ENCODE measurements around the gene LIPA. TPM values are rescaled to one million over a fixed set of nuclear protein-coding genes. Genes with fewer than 3 reads are reported as not detected.

The LIPA gene
- total RNA-seq, 1 donor from 2014 or later, result 44.1 TPM

GRCh38 chr10:89235073-89235798 is 16.3 kb downstream of the LIPA start:
- H3K27me3 Mint-ChIP-seq (ENCODE audit: low read depth), result no peaks in the 10 kb centered on the region
- H3K9me3 Mint-ChIP-seq (ENCODE audit: low read depth), result no peaks in the 10 kb centered on the region
- H3K4me1 Mint-ChIP-seq (ENCODE audit: low read depth), result no peaks in the 10 kb centered on the region
- H3K4me3 Mint-ChIP-seq (ENCODE audit: unreplicated experiment), result no peak overlapping the region
- no peak overlapping the region for H3K27ac Mint-ChIP-seq (ENCODE audit: unreplicated experiment)
- no peak for DNase-seq (ENCODE audit: low spot score)
- H3K36me3 Mint-ChIP-seq (ENCODE audit: low read depth), result no peaks in the 10 kb centered on the region
- no peak for TF ChIP-seq CTCF (IDR thresholded peaks at IDR 0.05)

DNA sequence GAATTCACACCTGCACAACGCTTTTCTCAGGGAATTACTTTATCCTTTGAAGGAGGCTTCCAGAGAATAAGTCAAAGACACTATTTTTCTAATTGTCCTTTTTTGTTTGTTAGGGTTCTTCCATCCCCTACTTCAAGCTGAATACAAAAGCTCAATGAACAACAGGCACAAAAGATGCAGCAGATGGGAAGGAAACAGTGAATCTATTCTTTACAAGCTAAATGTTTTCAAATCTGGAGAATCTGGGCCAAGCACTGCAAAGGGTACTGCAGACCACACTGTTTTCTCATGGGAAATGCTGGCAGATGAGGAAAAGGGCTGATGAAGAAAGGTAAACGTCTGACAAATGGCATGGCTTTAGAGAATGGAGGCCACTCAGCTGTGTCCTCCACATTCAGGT is 18.5 kb downstream of the LIPA start:
- Mint-ChIP-seq H3K27me3 (ENCODE audit: low read depth) (no peaks in the 10 kb centered on the region), H3K4me3 (ENCODE audit: unreplicated experiment) (no peak overlapping the region), H3K4me1 (ENCODE audit: low read depth) (no peaks in the 10 kb centered on the region), H3K9me3 (ENCODE audit: low read depth) (no peaks in the 10 kb centered on the region), H3K27ac (ENCODE audit: unreplicated experiment) (no peak overlapping the region), H3K36me3 (ENCODE audit: low read depth) (no peaks in the 10 kb centered on the region)
- no peak for TF ChIP-seq CTCF (IDR thresholded peaks at IDR 0.05)
- no peak for DNase-seq (ENCODE audit: low spot score)

- Mint-ChIP-seq H3K27me3 (ENCODE audit: low read depth) (no peaks in the 10 kb centered on the region), H3K9me3 (ENCODE audit: low read depth) (no peaks in the 10 kb centered on the region), H3K27ac (ENCODE audit: unreplicated experiment) (no peak overlapping the region), H3K4me3 (ENCODE audit: unreplicated experiment) (no peak overlapping the region), H3K4me1 (ENCODE audit: low read depth) (no peaks in the 10 kb centered on the region), H3K36me3 (ENCODE audit: low read depth) (peaks cover 5% of the 10 kb centered on the region)
- DNase-seq (ENCODE audit: low spot score), result no peak
- TF ChIP-seq CTCF (IDR thresholded peaks at IDR 0.05), result no peak
Observed at GRCh38 chr10:89228962-89229361, 22.6 kb downstream of the LIPA start.

DNA sequence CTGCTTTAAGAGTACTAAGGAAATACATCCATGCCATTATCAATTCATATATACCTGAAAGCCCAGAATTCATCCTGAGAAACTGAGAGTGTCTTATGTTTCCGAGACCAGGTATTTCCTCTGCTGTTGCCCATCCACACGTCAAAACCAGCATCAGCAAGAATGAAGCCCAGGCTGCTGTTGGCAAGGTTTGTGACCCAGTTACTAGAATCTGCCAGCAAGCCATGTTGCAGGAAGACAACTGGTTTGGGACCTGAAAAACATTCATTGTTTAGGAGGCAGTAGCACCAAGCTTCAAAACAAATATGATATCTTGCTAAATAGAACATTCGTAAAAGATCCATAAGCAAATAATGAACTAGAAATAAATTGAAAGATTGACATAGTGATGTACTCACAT is 23.4 kb downstream of the LIPA start:
- Mint-ChIP-seq H3K4me1 (ENCODE audit: low read depth) (no peaks in the 10 kb centered on the region), H3K36me3 (ENCODE audit: low read depth) (peaks cover 5% of the 10 kb centered on the region), H3K27ac (ENCODE audit: unreplicated experiment) (no peak overlapping the region), H3K27me3 (ENCODE audit: low read depth) (no peaks in the 10 kb centered on the region), H3K9me3 (ENCODE audit: low read depth) (no peaks in the 10 kb centered on the region), H3K4me3 (ENCODE audit: unreplicated experiment) (no peak overlapping the region)
- TF ChIP-seq CTCF (IDR thresholded peaks at IDR 0.05), result no peak
- no peak for DNase-seq (ENCODE audit: low spot score)

DNA sequence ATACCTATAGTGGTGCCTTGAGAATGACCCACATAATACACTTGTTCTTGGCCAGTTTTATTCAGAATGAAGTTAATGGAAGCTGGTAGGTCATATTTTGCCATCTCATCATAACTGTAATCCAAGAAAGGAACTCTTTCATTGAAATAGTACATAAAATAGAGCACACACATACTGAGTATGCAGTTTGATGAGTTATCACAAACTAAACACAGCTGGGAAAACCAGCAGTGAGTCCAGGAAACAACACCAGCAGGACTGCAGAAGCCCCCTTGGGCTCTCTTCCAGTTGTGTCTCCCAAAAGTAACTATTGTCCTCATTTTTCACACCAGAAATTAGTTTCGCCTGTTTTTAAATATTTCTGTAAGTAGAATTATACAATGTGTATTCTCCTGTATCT is 24.7 kb downstream of the LIPA start:
- no peak for TF ChIP-seq CTCF (IDR thresholded peaks at IDR 0.05)
- no peak for DNase-seq (ENCODE audit: low spot score)
- no peak overlapping the region for H3K4me3 Mint-ChIP-seq (ENCODE audit: unreplicated experiment)
- H3K9me3 Mint-ChIP-seq (ENCODE audit: low read depth), result no peaks in the 10 kb centered on the region
- H3K36me3 Mint-ChIP-seq (ENCODE audit: low read depth), result peaks cover 5% of the 10 kb centered on the region
- H3K27ac Mint-ChIP-seq (ENCODE audit: unreplicated experiment), result no peak overlapping the region
- H3K27me3 Mint-ChIP-seq (ENCODE audit: low read depth), result no peaks in the 10 kb centered on the region
- H3K4me1 Mint-ChIP-seq (ENCODE audit: low read depth), result no peaks in the 10 kb centered on the region
